K562 (cell line): ENCODE measurements around the gene TTC16. TPM values are rescaled to one million over a fixed set of nuclear protein-coding genes. Genes with fewer than 3 reads are reported as not detected.

Source experiments
- ATAC-seq: fragments of 200-7000 bp; cut with Tn5 transposase; 3 replicates; pipeline ENCODE4 v1.9.1; 2020; ENCODE audit warnings: moderate library complexity
- BruUV-seq: library from RNA; stranded (reverse); fragments of 400-500 nt; replicated peaks from 2 replicates; lab custom pipeline; 2021; lab: Mats Ljungman, UMichigan
- CTCF ChIA-PET: fragments of 300-600 bp; formaldehyde crosslinking; extraction: SDS; loops from one replicate; lab custom pipeline; 2021; ENCODE audit warnings: low intra/inter-chr PET ratio; lab: Yijun Ruan, JAX
- POLR2A ChIA-PET: fragments of 300-600, 350-650 bp; sonication (Branson Sonifier 250); formaldehyde crosslinking; extraction: SDS; loops from one replicate; lab custom pipeline; 2021; ENCODE audit warnings: antibody characterized with exemption, inconsistent platforms; lab: Yijun Ruan, JAX
- DNase-seq, 4 experiments: peaks; one replicate each; pipeline versions ENCODE4 v3.0.0 to v3.0.0-alpha.2; 2011 to 2018; ENCODE audit warnings: low spot score in 3 of 4, mixed read lengths in 3 of 4; ENCODE audit errors: extremely low read depth in 1 of 4
- FAIRE-seq: peaks from 2 replicates; lab custom pipeline; 2011; peaks lifted over from hg19 to GRCh38; lab: Jason Lieb, UNC
- H2AFZ ChIP-seq: 2 replicates; pipeline ENCODE4 v1.6.0; 2011; ENCODE audit warnings: low read depth, low read length, control low read depth, inconsistent platforms
- H3K27ac ChIP-seq: fragments of 200-600 bp; 3 replicates; pipeline ENCODE4 v1.8.0; 2011; ENCODE audit warnings: low read depth, mild to moderate bottlenecking, control low read depth, inconsistent platforms, low read length, moderate library complexity, mixed read lengths; ENCODE audit errors: extremely low read depth
- H3K27me3 ChIP-seq, 2 experiments: fragments of 300-600 bp in 1 of 2; 2 replicates in 1 of 2; 3 replicates in 1 of 2; pipeline versions ENCODE4 v1.6.0 to v1.8.0; 2011; ENCODE audit warnings: inconsistent platforms in 2 of 2, low read length in 2 of 2, mild to moderate bottlenecking in 1 of 2, mixed read lengths in 1 of 2, moderate library complexity in 1 of 2; ENCODE audit not compliant: control insufficient read depth in 2 of 2, insufficient read depth in 2 of 2
- H3K36me3 ChIP-seq: fragments of 300-600 bp; 3 replicates; pipeline ENCODE4 v1.8.0; 2011; ENCODE audit warnings: mild to moderate bottlenecking, low read length, inconsistent platforms; ENCODE audit not compliant: control insufficient read depth, insufficient read depth
- H3K4me1 ChIP-seq, 2 experiments: fragments of 200-600 bp in 1 of 2; replicated peaks in 1 of 2; 2 replicates in 1 of 2; 3 replicates in 1 of 2; pipeline versions ENCODE4 v1.5.1 to v1.8.0; 2011; ENCODE audit warnings: inconsistent platforms in 2 of 2, low read length in 2 of 2, mild to moderate bottlenecking in 1 of 2, mixed read lengths in 1 of 2, moderate library complexity in 1 of 2; ENCODE audit not compliant: control insufficient read depth in 2 of 2, insufficient read depth in 2 of 2
- H3K4me2 ChIP-seq: 2 replicates; pipeline ENCODE4 v1.6.1; 2011; ENCODE audit warnings: low read length, control low read depth, inconsistent platforms, mixed read lengths; ENCODE audit not compliant: insufficient read depth
- H3K4me3 ChIP-seq: fragments of 200-600 bp; sonication (generic), shearing (Covaris generic); 2 replicates; pipeline ENCODE4 v1.5.1; 2016; ENCODE audit warnings: control low read depth, inconsistent platforms
- H3K79me2 ChIP-seq: fragments of 200-600 bp; 3 replicates; pipeline ENCODE4 v1.8.0; 2011; ENCODE audit warnings: low read length, inconsistent platforms; ENCODE audit not compliant: control insufficient read depth, insufficient read depth
- H3K9ac ChIP-seq, 2 experiments: 2 replicates each; pipeline versions ENCODE4 v1.6.0 to v1.6.1; 2011; ENCODE audit warnings: low read depth in 2 of 2, low read length in 2 of 2, control low read depth in 1 of 2, inconsistent platforms in 1 of 2, mild to moderate bottlenecking in 1 of 2, mixed read lengths in 1 of 2; ENCODE audit not compliant: insufficient read depth in 1 of 2
- H3K9me1 ChIP-seq: one replicate; pipeline ENCODE4 v1.6.0; 2011; ENCODE audit warnings: inconsistent platforms, mild to moderate bottlenecking, low read length, moderate library complexity; ENCODE audit not compliant: control insufficient read depth, insufficient read depth
- H3K9me3 ChIP-seq: replicated peaks from 2 replicates; pipeline ENCODE4 v1.5.1; 2011; ENCODE audit warnings: low read depth, low read length, inconsistent platforms; ENCODE audit not compliant: control insufficient read depth, insufficient read depth
- H4K20me1 ChIP-seq: replicated peaks from 2 replicates; pipeline ENCODE4 v1.6.1; 2011; ENCODE audit warnings: low read length, inconsistent platforms, mixed read lengths; ENCODE audit not compliant: control insufficient read depth, insufficient read depth
- CREB3L1 ChIP-seq: fragments of 450-650 bp; IDR thresholded peaks from 2 replicates; pipeline ENCODE4 v1.6.1; 2014; ENCODE audit warnings: low read depth, mild to moderate bottlenecking, moderate library complexity, borderline replicate concordance
- CXXC5 ChIP-seq: fragments of 250-450 bp; sonication (Bioruptor Pico); IDR thresholded peaks from 2 replicates; pipeline ENCODE4 v1.8.0; 2022; ENCODE audit warnings: inconsistent platforms, mild to moderate bottlenecking, moderate library complexity
- FOXJ2 ChIP-seq: fragments of 200-800 bp; sonication (Bioruptor generic); IDR thresholded peaks from 2 replicates; pipeline ENCODE4 v1.6.1; 2016; ENCODE audit warnings: missing genetic modification characterization, missing compliant biosample characterization
- GABPB2 ChIP-seq: fragments of 250-450 bp; sonication (Bioruptor Pico); conservative IDR thresholded peaks from 2 replicates; pipeline ENCODE4 v1.5.1; 2021; ENCODE audit warnings: mild to moderate bottlenecking
- HMGN3 ChIP-seq: IDR thresholded peaks from 2 replicates; pipeline ENCODE4 v1.6.1; 2011; ENCODE audit warnings: borderline replicate concordance, low read depth, mild to moderate bottlenecking, mixed read lengths, low read length; ENCODE audit not compliant: insufficient read length; ENCODE audit errors: extremely low read depth
- KLF13 ChIP-seq: fragments of 450-650 bp; IDR thresholded peaks from 2 replicates; pipeline ENCODE4 v1.6.1; 2016; ENCODE audit warnings: missing genetic modification characterization, low read depth, mild to moderate bottlenecking, missing compliant biosample characterization, moderate library complexity, borderline replicate concordance
- RCOR1 ChIP-seq, 2 experiments: IDR thresholded peaks; 2 replicates each; pipeline ENCODE4 v1.6.1; 2012; ENCODE audit warnings: low read depth in 2 of 2, low read length in 2 of 2, borderline replicate concordance in 1 of 2, improper control_type of control experiment in 1 of 2
- RNF2 ChIP-seq: sonication (generic); IDR thresholded peaks from 2 replicates; pipeline ENCODE4 v1.6.1; 2016
- THAP12 ChIP-seq: fragments of 250-450 bp; sonication (Bioruptor Pico); IDR thresholded peaks from 2 replicates; pipeline ENCODE4 v1.9.0; 2021; ENCODE audit warnings: mild to moderate bottlenecking, inconsistent platforms
- ZMIZ1 ChIP-seq, 2 experiments: fragments of 150-350 bp in 1 of 2; IDR thresholded peaks; 2 replicates each; pipeline ENCODE4 v1.6.1; 2012 to 2016; ENCODE audit warnings: low read depth in 2 of 2, low read length in 2 of 2, mild to moderate bottlenecking in 1 of 2, moderate library complexity in 1 of 2
- ZNF76 ChIP-seq: fragments of 250-450 bp; sonication (Bioruptor Pico); IDR thresholded peaks from 2 replicates; pipeline ENCODE4 v1.4.0; 2020; ENCODE audit warnings: mild to moderate bottlenecking, moderate library complexity, borderline replicate concordance
- WGBS: fragments of 100-300 bp; shearing (Covaris generic); methylation state at CpG from one replicate; pipeline ENCODE4 v1.1.6; 2016; ENCODE audit warnings: low coverage, mixed read lengths; ENCODE audit not compliant: insufficient coverage; ENCODE audit errors: missing lambda C conversion rate; 5-methylcytosine and 5-hydroxymethylcytosine counted together
- in situ Hi-C: fragments of 300-500 bp; cut with MboI; formaldehyde crosslinking; loops from 4 replicates; pipeline ENCODE4 v1.15.0; 2018; ENCODE audit warnings: inconsistent platforms, mixed read lengths
- intact Hi-C: fragments of 100-400 bp; cut with micrococcal nuclease; formaldehyde crosslinking; loops from 2 replicates; pipeline ENCODE4 v1.14.2; 2022
- polyA plus RNA-seq, 8 experiments: library from polyadenylated mRNA; depleted of rRNA in 4 of 8; stranded (reverse) in 5 of 8; unstranded in 3 of 8; fragments of >200 nt; fragmentation: Nextera tagmentation in 2 of 8; fragmentation: Illumina TruSeq in 1 of 8; extraction: Ambion mirVana in 2 of 8; extraction: Trizol in 1 of 8; gene quantifications; 2 replicates each; pipeline versions ENCODE4 v1.2.1 to v1.2.3, GENCODE V29; 2011 to 2014; ENCODE audit warnings: inconsistent platforms in 1 of 8, missing spikeins in 1 of 8
- total RNA-seq, 7 experiments: library from RNA; depleted of rRNA in 6 of 7; stranded (reverse); fragments of >200 nt in 6 of 7; fragmentation: Illumina TruSeq in 2 of 7; extraction: Trizol in 2 of 7; gene quantifications; 2 replicates each; pipeline versions ENCODE4 v1.2.1 to v1.2.3, GENCODE V29; 2011 to 2021; ENCODE audit warnings: low replicate concordance in 1 of 7

TTC16 gene
- total and polyA plus RNA-seq, 9 of the 15 experiments (the other 6 are each of a cell fraction or from before 2014, with no cell fraction given), result 0.11 TPM; not detected in 8

- peak within 1 kb of the TSS; percentile 87 for H3K27ac ChIP-seq
- peak within 1 kb of the TSS; percentile 74 for H3K4me3 ChIP-seq
- no TSS peak for BruUV-seq
- peak; percentile 98 for ATAC-seq
- no peaks in the 10 kb centered on the region for H3K9me3 ChIP-seq
- DNase-seq, result peak; percentile 95 to 98 (median 97)
- no peaks in the 10 kb centered on the region for H3K27me3 ChIP-seq
- CTCF ChIA-PET, result interaction anchor here (0.6 to 3.4 kb wide), 15 partner anchors 50 to 530 kb away, joined by 3 to 49 read pairs (median 4); partner anchors contain the start of genes CDK9 and ST6GALNAC4
- H4K20me1 ChIP-seq, result no peaks in the 10 kb centered on the region; the same call in 1 of the 2 replicates
- POLR2A ChIA-PET, result interaction anchor here (0.5 to 1.4 kb wide), 17 partner anchors 9 to 627 kb away, joined by 3 to 6 read pairs (median 3); partner anchors contain the start of genes PTRH1 and TTC16
- H2AFZ ChIP-seq, result peak within 1 kb of the TSS; percentile 98
- WGBS, result under 1% methylated on average over 62 of the region's 76 CpGs
- H3K79me2 ChIP-seq, result peaks cover 4% of the 10 kb centered on the region; the same call in 2 of the 3 replicates
- intact Hi-C loops (loop anchor here (1.0 to 10.0 kb wide), 8 partner anchors 50 to 300 kb away; no protein-coding TSS in a partner anchor), in situ Hi-C loops (loop anchor here (5.0 to 10.0 kb wide), 5 partner anchors 47 to 233 kb away; partner anchors contain the start of gene ST6GALNAC4)
- H3K9ac ChIP-seq, result peak within 1 kb of the TSS; percentile 75 to 92
- H3K4me2 ChIP-seq, result peak within 1 kb of the TSS; percentile 79
- H3K9me1 ChIP-seq, result no peaks in the 10 kb centered on the region
- peak; percentile 92 for FAIRE-seq
- H3K36me3 ChIP-seq, result no peaks in the 10 kb centered on the region
- H3K4me1 ChIP-seq, result peaks cover 7 to 43% of the 10 kb centered on the region in 2 experiments; a peak in 4 of 5 replicates
- TF ChIP-seq CREB3L1, result peak; percentile 90
- peak; percentile 98 for TF ChIP-seq FOXJ2
- TF ChIP-seq ZNF76, result peak; percentile 85; the same call in 1 of the 2 replicates
- peak; percentile 85 for TF ChIP-seq CXXC5 (CRISPR knock-in tag)
- TF ChIP-seq RCOR1 (IDR thresholded peaks at IDR 0.05; ENCODE audit: borderline replicate concordance in 1 of 2, low read depth in 2 of 2, low read length in 2 of 2), result peak in 1 of 2 experiments; percentile 76; a peak in 2 of 4 replicates
- peak; percentile 18; the same call in 1 of the 2 replicates for TF ChIP-seq THAP12 (CRISPR knock-in tag)
- TF ChIP-seq GABPB2 (CRISPR knock-in tag), result no peak
- peak; percentile 60; the same call in 1 of the 2 replicates for TF ChIP-seq KLF13 (tag)
- peak; percentile 47 for TF ChIP-seq HMGN3
- peak in 1 of 2 experiments; percentile 28; a peak in 1 of 4 replicates for TF ChIP-seq ZMIZ1 (IDR thresholded peaks at IDR 0.05; ENCODE audit: low read depth in 2 of 2, low read length in 2 of 2)
- TF ChIP-seq RNF2, result peak; percentile 59; the same call in 1 of the 2 replicates
These were observed 19.1 kb downstream of the TTC16 start, which contains the start of gene TOR2A for GRCh38 chr9:127734747-127735529. TSS of gene TOR2A (minus strand) at chr9:127735294. CDS start at chr9:127735270, 24 bp downstream.
